Adipocyte (in vitro differentiated cells): Measurements from ENCODE around the gene INAVA.

ENCODE experiments used
- DNase-seq: peaks from one replicate; pipeline ENCODE4 v3.0.0-alpha.2; 2015; ENCODE audit warnings: low read depth
- H3K27me3 ChIP-seq: replicated peaks from 2 replicates; pipeline ENCODE4 v1.7.0; 2013; ENCODE audit warnings: mild to moderate bottlenecking, low read length, moderate library complexity; ENCODE audit not compliant: control insufficient read depth, insufficient read depth
- H3K36me3 ChIP-seq: 2 replicates; pipeline ENCODE4 v1.7.0; 2013; ENCODE audit warnings: low read length, mild to moderate bottlenecking, moderate library complexity; ENCODE audit not compliant: control insufficient read depth, insufficient read depth, severe bottlenecking
- H3K4me1 ChIP-seq: 2 replicates; pipeline ENCODE4 v1.7.0; 2013; ENCODE audit warnings: mild to moderate bottlenecking, low read length, moderate library complexity; ENCODE audit not compliant: control insufficient read depth, insufficient read depth
- H3K4me3 ChIP-seq: 2 replicates; pipeline ENCODE4 v1.7.0; 2013; ENCODE audit warnings: mild to moderate bottlenecking, low read length, moderate library complexity
- H3K9ac ChIP-seq: 2 replicates; pipeline ENCODE4 v1.7.0; 2013; ENCODE audit warnings: mild to moderate bottlenecking, low read length, moderate library complexity
- H3K9me3 ChIP-seq: 2 replicates; pipeline ENCODE4 v1.7.0; 2013; ENCODE audit warnings: mild to moderate bottlenecking, low read length, moderate library complexity; ENCODE audit not compliant: control insufficient read depth

Gene INAVA

DNA sequence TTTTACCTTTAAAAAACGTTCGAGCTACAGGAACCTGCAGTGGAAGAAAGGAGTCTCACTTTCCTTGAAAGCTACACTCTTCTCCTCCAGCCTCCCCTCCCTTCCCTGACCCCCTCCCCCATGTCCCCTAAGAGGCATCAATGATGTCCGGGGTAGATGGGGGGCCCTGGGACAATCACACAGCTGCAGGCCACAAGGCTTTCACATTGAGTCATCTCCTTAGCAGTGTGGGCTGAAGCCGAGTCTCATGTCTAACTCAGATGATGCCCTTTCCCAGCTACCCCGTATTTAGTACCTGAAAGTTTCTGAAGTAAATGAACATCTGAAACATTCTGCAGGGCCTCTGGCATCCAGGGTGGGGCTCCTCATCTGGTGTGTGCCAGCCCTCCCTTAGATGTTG is 28.2 kb upstream of the INAVA start:
- peaks cover 25% of the 10 kb centered on the region for H3K36me3 ChIP-seq
- H3K9ac ChIP-seq = no peak overlapping the region
- H3K27me3 ChIP-seq = peaks cover 14% of the 10 kb centered on the region
- H3K9me3 ChIP-seq = no peaks in the 10 kb centered on the region
- H3K4me3 ChIP-seq = no peak overlapping the region
- no peaks in the 10 kb centered on the region for H3K4me1 ChIP-seq
- DNase-seq = no peak

DNA sequence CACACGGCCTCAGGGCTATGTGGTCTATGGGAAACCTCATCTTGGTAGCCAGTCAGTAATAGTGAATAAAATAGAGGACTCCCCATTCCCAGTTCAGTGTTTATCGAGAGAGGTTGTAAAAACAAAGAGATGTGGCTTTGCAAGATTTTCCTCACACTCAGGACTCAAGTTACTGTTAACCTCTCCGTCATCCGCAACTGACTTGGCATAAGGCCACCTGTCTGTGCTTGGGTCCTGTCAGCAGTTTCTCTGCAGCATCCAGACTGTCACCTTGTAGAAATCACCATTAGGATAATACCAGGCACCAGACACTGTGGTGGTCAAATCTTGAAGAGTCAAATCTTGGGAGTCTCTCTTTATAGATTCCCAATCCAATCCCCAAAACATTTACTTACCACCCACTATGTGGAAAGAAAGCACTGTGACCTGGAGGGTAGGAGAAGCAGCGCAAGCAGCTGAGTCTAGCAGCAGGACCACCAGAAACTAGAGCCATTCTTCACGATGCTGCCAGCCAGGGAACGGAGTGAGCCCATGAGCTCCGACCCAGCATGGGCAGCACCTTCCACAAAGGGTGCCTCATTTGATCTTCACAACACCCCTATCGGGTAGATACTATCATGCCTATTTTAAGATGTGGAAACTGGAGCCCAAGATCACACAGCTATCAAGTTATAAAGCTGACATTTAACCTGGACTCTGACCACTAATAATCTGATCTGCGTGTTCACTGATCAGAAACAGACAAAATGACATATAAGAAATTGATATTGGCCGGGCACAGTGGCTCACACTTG is 27.5 kb upstream of the INAVA start:
- Histone ChIP-seq H3K4me3 (no peak overlapping the region), H3K27me3 (peaks cover 21% of the 10 kb centered on the region), H3K36me3 (peaks cover 25% of the 10 kb centered on the region), H3K9ac (no peak overlapping the region), H3K9me3 (no peaks in the 10 kb centered on the region), H3K4me1 (no peaks in the 10 kb centered on the region)
- DNase-seq = no peak

DNA sequence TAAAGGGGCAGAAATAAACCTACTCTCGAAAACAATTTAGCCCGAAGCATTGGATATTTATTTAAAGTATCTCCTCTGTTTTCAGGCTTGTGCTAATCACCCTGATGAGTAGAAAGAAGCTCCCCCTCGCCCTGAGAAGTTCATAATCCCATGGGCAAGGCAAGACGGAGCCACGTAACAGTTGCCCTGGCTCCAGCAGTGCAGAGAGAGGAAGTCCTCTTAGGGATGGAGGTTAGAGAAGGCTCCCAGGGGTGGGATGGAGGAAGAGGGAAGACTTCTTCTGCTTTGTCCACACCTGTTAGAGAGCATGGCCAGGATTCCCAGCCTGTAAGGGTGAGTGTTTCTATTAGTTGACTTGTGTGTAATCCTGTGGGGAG is 25.3 kb upstream of the INAVA start:
- H3K36me3 ChIP-seq = peaks cover 10% of the 10 kb centered on the region
- peaks cover 40% of the 10 kb centered on the region for H3K27me3 ChIP-seq
- H3K4me1 ChIP-seq = peaks cover 6% of the 10 kb centered on the region
- H3K4me3 ChIP-seq = no peak overlapping the region
- DNase-seq = no peak
- no peak overlapping the region for H3K9ac ChIP-seq
- H3K9me3 ChIP-seq = no peaks in the 10 kb centered on the region

- Histone ChIP-seq H3K9ac (no peak overlapping the region), H3K4me3 (no peak overlapping the region), H3K36me3 (peaks cover 5% of the 10 kb centered on the region), H3K9me3 (no peaks in the 10 kb centered on the region), H3K4me1 (peaks cover 6% of the 10 kb centered on the region), H3K27me3 (peaks cover 45% of the 10 kb centered on the region)
- no peak for DNase-seq
These were observed 24.8 kb upstream of the INAVA start for GRCh38 chr1:200869753-200870391.

DNA sequence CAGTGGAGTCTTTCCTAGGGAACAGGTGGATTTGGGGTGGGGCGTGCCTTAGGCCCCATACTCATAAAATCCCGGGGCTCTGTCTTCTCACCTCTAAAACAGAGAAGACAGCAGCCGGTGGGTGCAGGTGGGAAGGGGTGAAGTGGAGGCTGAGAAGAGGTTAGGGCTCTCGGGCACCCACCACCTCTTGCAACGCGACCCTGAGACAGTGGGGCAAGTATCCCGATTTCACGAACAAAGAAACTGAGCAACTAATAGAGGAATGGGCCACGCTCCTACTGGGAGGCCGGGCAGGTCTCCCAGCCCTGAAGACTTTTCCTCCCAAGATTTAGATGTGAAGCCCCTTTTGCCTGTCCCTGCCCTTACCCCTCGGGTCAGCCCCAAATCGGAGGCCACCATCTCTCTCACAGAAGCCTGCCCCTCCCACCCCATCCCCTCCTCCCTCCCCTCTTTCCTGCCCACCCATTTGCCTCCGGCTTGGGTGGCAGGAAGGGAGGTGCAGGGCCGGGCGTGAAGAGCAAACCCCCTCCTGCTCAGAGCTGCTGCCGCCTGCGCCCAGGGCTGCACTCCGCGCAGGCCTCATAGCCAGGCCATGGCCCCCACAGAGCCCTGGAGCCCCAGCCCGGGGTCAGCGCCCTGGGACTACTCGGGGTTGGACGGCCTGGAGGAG is 22.1 kb upstream of the INAVA start, which contains the start of gene GPR25:
TSS of gene GPR25 (plus strand) at position 536 of the 670 bp plus-strand sequence. CDS start at position 593, 57 bp downstream.
- H3K4me1 ChIP-seq = peaks cover 6% of the 10 kb centered on the region
- peaks cover 66% of the 10 kb centered on the region for H3K27me3 ChIP-seq
- no peaks in the 10 kb centered on the region for H3K9me3 ChIP-seq
- H3K4me3 ChIP-seq = peak within 1 kb of the TSS; percentile 13
- H3K9ac ChIP-seq = no peak within 1 kb of the TSS
- no peak for DNase-seq
- no peaks in the 10 kb centered on the region for H3K36me3 ChIP-seq

- Histone ChIP-seq H3K36me3 (no peaks in the 10 kb centered on the region), H3K9me3 (no peaks in the 10 kb centered on the region), H3K4me1 (peaks cover 6% of the 10 kb centered on the region), H3K4me3 (peak overlapping the region; percentile 13), H3K27me3 (peaks cover 72% of the 10 kb centered on the region), H3K9ac (no peak overlapping the region)
- DNase-seq = no peak
These were observed 21.5 kb upstream of the INAVA start for GRCh38 chr1:200873116-200873670.

DNA sequence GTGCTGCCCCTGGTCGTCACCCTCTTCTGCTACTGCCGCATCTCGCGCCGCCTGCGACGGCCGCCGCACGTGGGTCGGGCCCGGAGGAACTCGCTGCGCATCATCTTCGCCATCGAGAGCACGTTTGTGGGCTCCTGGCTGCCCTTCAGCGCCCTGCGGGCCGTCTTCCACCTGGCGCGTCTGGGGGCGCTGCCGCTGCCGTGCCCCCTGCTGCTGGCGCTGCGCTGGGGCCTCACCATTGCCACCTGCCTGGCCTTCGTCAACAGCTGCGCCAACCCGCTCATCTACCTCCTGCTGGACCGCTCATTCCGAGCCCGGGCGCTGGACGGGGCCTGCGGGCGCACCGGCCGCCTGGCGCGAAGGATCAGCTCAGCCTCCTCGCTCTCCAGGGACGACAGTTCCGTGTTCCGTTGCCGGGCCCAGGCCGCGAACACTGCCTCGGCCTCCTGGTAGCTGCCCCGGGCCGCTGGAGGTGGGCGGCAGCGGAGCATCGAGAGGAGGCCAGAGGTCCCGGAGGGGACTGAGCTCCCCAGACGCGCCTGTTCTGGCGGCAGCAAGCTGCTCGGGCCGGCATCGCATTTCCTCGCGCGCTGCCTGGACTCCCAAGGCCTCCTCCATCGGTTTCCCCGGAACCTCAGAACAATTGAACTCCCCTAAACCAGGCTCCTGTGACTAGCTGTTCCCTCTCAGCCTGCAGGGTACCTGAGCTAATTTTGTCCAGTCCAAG is 20.9 kb upstream of the INAVA start:
- H3K27me3 ChIP-seq = peaks cover 76% of the 10 kb centered on the region
- peaks cover 6% of the 10 kb centered on the region for H3K4me1 ChIP-seq
- no peaks in the 10 kb centered on the region for H3K9me3 ChIP-seq
- DNase-seq = no peak
- no peaks in the 10 kb centered on the region for H3K36me3 ChIP-seq
- H3K9ac ChIP-seq = no peak overlapping the region
- no peak overlapping the region for H3K4me3 ChIP-seq

GRCh38 chr1:200874694-200875093 is 20.0 kb upstream of the INAVA start:
- Histone ChIP-seq H3K9me3 (no peaks in the 10 kb centered on the region), H3K9ac (no peak overlapping the region), H3K4me3 (no peak overlapping the region), H3K4me1 (peaks cover 6% of the 10 kb centered on the region), H3K36me3 (no peaks in the 10 kb centered on the region), H3K27me3 (peaks cover 76% of the 10 kb centered on the region)
- no peak for DNase-seq

GRCh38 chr1:200875416-200875815 is 19.3 kb upstream of the INAVA start:
- no peak overlapping the region for H3K4me3 ChIP-seq
- H3K36me3 ChIP-seq = no peaks in the 10 kb centered on the region
- H3K9me3 ChIP-seq = no peaks in the 10 kb centered on the region
- H3K4me1 ChIP-seq = peaks cover 6% of the 10 kb centered on the region
- no peak overlapping the region for H3K9ac ChIP-seq
- peaks cover 80% of the 10 kb centered on the region for H3K27me3 ChIP-seq
- DNase-seq = no peak

GRCh38 chr1:200877010-200877409 is 17.7 kb upstream of the INAVA start:
- H3K9ac ChIP-seq = no peak overlapping the region
- no peak overlapping the region for H3K4me3 ChIP-seq
- DNase-seq = no peak
- peaks cover 6% of the 10 kb centered on the region for H3K4me1 ChIP-seq
- no peaks in the 10 kb centered on the region for H3K9me3 ChIP-seq
- no peaks in the 10 kb centered on the region for H3K36me3 ChIP-seq
- H3K27me3 ChIP-seq = peaks cover 71% of the 10 kb centered on the region
